HG03108 (cell line): ENCODE measurements around the gene ANAPC1.
"Not testable (repeated sequence)": the region's sequence is repeated elsewhere in the genome, so short reads cannot be mapped to it uniquely, and the experiment has no call there.

Experiments
- ATAC-seq: cut with Tn5 transposase; IDR thresholded peaks from one replicate; pipeline ENCODE4 v1.9.1; 2021; ENCODE audit warnings: moderate library complexity; ENCODE audit not compliant: unreplicated experiment

The ANAPC1 gene

GRCh38 chr2:111883661-111884591 lies at the start of gene ANAPC1:
Gene ANAPC1, minus strand, starts transcription at chr2:111884193. Its CDS starts 3,368 bp downstream, at chr2:111880825.
- ATAC-seq, result peak; percentile 86

- ATAC-seq, result no peak
Observed at GRCh38 chr2:111932841-111933291, 48.9 kb upstream of the ANAPC1 start.

GRCh38 chr2:111930875-111931274 lies 46.9 kb upstream of the ANAPC1 start:
- no peak for ATAC-seq

GRCh38 chr2:111930409-111930808 lies 46.4 kb upstream of the ANAPC1 start:
- ATAC-seq, result no peak

- no peak for ATAC-seq
Observed at GRCh38 chr2:111927723-111928122, 43.7 kb upstream of the ANAPC1 start.

GRCh38 chr2:111924617-111925107 lies 40.7 kb upstream of the ANAPC1 start:
- ATAC-seq, result no peak

- ATAC-seq, result no peak
Observed at GRCh38 chr2:111923276-111923804, 39.3 kb upstream of the ANAPC1 start.

- ATAC-seq, result no peak
Observed at GRCh38 chr2:111919794-111920608, 36.0 kb upstream of the ANAPC1 start.

GRCh38 chr2:111919365-111919764 lies 35.4 kb upstream of the ANAPC1 start:
- ATAC-seq, result no peak

- ATAC-seq, result no peak
Observed at GRCh38 chr2:111918383-111918806, 34.4 kb upstream of the ANAPC1 start.

GRCh38 chr2:111917106-111917505 lies 33.1 kb upstream of the ANAPC1 start:
- no peak for ATAC-seq

GRCh38 chr2:111912547-111912946 lies 28.6 kb upstream of the ANAPC1 start:
- no peak for ATAC-seq

GRCh38 chr2:111911295-111911977 lies 27.4 kb upstream of the ANAPC1 start:
- ATAC-seq, result not testable (repeated sequence)

- ATAC-seq, result no peak
Observed at GRCh38 chr2:111910609-111911277, 26.8 kb upstream of the ANAPC1 start.

- ATAC-seq, result not testable (repeated sequence)
Observed at GRCh38 chr2:111909997-111910396, 26.0 kb upstream of the ANAPC1 start.

- ATAC-seq, result no peak
Observed at GRCh38 chr2:111909079-111909478, 25.1 kb upstream of the ANAPC1 start.

GRCh38 chr2:111908578-111908977 lies 24.6 kb upstream of the ANAPC1 start:
- ATAC-seq, result no peak

GRCh38 chr2:111905990-111906735 lies 22.2 kb upstream of the ANAPC1 start:
- ATAC-seq, result no peak

- not testable (repeated sequence) for ATAC-seq
Observed at GRCh38 chr2:111905475-111905869, 21.5 kb upstream of the ANAPC1 start.
